NCI-H526 (cell line): ENCODE measurements around the gene ERBB4.
A peak's percentile ranks its signal among the peaks of the same experiment; 100 is the strongest.
"Not testable (repeated sequence)": the region's sequence is repeated elsewhere in the genome, so short reads cannot be mapped to it uniquely, and the experiment has no call there.

Source experiments
- DNase-seq, 2 experiments: peaks; one replicate each; lab custom pipeline; 2025; lab: John Stamatoyannopoulos, UW

Gene ERBB4

DNA sequence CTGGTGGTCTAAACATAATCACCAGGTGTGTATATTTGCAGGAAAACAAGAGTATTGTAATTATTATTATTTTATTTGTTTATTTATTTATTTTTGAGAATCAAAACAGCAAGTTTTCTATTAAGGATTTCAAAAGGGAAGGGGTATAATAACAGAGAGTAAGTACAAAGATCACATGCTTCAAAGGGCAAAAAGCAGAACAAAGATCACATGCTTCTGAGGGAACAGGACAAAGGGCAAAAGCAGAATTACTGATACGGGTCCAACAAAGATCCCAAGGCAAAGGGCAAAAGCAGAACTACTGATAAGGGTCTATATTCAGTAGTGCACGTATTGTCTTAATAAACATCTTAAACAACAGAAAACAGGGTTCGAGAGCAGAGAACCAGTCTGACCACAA lies 528.3 kb downstream of the ERBB4 start:
- DNase-seq: not testable (repeated sequence)

DNA sequence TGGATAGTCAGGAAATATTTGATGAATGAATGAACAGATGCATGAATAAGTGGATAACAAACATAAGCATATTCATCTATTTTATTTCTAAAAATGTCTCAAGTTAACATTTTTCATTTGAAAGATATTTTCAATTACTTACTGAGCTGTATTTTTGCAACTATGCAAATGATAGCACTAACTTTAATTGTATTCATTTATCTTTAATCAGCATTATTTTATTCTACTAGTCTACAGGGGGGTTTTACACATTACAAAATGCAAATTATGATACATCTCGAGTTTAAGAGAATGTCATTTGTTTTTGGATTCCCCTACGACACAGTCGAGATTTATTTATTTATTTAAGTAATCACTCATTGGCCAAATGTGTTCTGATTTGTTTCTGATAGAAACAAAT lies 530.6 kb downstream of the ERBB4 start:
- no peak for DNase-seq

DNA sequence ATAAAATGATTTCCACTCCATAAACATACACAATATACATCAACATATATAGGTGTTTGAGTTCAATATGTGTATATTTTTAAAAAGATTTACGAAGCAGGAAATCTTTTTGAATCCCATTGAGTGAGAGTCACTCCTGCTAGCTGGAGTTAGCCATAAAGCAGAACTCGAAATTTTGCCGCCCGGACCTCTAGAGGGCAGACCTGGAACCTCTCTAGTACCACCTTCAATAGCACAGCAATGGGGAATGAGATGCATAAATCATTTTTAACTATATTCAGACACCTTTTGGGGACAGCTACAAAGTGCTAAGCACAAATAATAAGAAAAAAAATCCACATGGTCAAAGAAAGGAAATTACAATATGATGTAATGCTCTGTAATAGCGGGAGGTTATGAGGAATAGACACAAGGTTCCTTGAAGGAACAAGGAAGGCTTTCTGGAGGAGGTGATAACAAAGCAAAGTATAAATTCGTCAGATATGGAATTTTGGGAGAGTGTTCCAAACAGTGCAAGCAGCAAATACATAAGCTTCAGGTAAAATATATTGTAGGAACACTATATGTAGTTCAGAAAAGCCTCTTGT lies 533.4 kb downstream of the ERBB4 start:
- DNase-seq: peak in 1 of 2 experiments; percentile 70

DNA sequence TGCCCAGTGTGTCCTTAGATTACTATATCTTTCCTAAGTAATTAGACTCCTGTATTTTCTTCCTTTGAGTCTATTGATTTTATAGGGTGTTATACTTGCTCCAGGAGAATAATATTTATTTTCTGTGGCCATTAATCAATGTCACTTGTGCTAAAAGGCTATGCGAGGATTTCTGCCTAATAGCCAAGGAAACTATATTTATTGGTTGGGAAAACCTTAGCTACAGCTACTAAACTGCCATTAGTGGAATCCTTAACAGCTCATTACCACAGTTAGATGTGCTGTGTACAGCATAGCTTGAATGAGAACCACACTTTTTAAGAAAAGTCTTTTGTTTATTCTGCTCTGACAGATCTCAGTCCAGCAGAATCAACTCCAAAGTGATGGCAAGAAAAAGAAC lies 537.3 kb downstream of the ERBB4 start:
- no peak for DNase-seq

DNA sequence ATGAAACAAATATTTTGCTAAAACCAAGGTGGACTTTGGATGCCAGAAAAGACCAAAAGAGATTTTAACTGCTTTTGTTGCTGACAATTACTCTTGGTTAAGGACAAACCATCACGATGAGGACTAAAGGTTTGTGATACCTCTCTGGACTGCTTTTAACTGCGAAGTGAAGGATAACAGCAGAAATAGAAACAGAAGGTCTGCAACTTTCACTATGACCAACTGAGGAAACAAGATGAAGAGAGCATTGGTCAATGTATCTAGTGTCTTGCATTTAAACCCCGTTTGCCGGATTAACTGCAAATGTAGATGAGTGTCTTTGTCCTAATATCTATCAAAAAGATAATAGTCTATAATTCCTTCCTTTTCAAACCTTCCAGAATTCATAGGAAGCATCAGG lies 541.7 kb downstream of the ERBB4 start:
- DNase-seq: no peak

DNA sequence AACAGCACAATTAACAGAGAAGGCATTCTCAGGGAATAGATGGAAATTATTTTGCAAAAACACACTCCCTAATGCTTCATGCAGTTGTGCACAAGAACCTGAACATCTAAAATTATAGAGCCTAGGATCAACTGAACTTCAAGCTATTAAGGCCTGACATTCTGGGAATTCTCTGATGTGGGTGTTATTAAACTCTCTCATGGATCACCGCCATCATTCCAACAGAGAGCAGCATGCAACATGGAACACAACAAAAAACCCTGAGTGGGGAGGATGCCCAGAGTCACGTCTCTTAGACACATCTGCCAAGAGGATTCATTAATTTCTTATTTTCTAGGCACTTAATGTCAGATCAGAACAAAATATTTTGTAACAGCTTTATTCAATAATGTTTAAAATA lies 543.8 kb downstream of the ERBB4 start:
- DNase-seq: no peak

DNA sequence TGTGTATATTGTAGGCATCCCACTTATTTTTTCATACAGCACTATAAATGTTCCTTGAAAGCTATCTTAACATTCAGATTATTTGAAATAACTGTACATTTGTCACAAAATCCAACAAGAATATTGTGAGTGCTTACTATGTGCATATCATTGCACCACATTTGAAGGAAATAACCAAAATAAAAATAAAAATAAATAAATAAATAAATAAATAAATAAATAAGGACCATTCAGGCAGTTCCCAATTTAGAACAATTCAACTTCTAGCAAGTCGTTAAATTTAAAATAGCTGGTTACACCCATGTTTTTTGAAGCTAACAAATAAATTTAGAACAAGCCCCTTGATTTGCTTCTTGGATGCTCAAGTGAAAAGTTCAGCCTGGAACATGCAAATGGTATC lies 548.3 kb downstream of the ERBB4 start:
- no peak for DNase-seq

DNA sequence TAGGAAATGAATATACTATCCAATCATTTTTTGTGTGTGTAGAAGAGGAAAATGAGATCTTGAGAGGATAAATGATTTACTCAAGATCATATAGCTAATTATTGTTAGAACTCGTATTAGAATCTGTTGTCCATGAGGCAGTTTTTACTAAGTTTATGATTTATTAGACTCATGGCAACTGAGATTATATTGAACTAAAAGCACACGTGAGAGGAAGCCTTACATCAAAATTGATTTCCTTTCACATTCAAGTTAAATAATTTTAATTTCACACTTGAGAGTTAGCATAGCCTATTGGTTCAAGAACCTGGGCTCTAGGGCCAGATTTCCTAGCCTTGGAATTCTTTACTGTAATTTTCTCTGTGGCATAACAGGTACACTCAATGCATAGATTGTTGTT lies 552.3 kb downstream of the ERBB4 start:
- DNase-seq: no peak

DNA sequence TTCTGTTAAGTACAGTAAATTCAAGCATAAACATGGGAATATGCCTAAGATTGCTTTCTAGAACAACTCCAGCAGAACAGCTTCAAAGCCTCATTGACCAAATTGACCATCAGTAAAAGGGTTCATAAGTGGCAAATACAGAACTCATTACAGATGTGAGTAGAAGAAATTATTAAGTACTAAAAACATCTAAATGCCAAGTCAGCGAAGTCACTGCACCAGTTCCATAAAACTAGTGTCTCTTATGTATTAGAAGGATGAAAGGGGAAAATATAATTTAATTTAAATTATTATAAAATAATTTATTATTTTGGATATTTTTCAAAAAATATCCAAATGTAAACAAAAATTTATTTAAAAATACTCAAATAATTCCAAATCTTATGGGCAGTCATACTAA lies 553.2 kb downstream of the ERBB4 start:
- no peak for DNase-seq

DNA sequence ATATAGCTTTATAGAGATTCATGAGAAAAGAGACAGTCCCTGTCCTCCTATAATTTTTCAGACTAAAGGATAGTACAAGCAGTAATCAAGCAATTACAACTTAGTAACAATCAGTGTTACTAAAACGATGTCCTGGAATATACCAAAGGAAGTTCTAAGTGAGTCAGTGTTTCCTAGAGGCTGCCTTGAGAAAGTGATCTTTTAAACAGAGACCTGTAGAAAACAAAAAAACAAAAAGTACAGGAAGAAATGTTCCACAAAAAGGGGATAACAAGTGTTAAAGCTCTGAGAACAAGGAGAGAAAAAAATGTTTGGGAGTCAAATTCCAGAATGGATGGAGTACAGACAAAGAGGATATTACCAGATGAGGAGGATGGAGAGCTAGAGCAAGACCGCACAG lies 556.4 kb downstream of the ERBB4 start:
- DNase-seq: no peak

DNA sequence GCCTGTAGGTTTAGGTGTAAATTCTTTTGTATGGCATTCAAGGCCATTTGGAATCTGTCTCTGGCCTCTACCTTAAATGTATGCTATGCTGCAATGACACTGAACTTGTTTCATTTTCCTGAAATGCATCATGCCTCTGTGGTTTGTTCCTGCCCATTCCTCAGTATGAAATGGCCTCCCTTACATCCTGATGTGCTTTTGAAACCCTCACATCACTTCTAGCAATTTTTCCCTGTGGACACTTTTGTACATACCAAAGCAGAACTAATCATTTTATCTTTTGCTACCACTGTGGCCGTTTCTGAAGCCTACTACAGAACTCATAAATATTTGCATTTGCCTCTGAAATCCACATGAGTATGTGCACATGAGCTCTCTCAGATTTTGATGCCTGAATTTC lies 557.2 kb downstream of the ERBB4 start:
- peak in 1 of 2 experiments; percentile 18 for DNase-seq

DNA sequence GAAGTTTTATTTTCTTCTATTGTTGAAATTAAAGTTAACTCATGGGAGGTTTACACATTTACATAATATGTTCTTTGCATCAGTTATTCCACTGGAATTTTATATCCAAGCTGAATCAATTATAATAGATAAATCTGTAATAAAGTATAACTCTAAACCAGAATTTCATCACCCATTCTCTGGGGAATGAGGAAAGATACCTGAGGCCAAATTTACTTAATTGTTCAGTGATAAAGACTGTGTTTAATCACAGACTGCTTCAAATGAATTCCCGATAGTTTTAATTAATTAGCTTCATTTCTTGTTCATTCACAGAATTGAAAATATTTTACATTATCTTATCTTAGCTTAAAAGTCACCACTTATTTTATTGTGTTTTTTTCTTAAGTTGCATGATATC lies 562.5 kb downstream of the ERBB4 start:
- DNase-seq: no peak

DNA sequence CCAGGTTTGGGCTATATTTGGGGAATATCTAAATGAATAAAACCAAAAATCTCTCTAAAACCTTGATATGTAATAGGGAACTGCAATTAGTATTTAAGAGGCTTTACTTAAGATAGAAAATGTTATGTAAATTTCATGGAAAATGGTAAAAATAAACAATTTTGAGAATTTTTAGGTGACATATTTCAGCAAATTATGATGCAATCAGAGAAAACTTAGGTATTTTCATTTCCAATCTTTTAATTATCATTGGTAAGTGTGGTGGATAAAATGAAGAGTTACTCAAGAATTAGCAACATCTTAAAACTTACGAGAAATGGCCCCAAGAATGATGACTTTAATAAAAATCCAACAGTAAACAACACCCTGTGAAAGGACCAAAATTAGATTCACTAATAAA lies 571.4 kb downstream of the ERBB4 start:
- DNase-seq: no peak

DNA sequence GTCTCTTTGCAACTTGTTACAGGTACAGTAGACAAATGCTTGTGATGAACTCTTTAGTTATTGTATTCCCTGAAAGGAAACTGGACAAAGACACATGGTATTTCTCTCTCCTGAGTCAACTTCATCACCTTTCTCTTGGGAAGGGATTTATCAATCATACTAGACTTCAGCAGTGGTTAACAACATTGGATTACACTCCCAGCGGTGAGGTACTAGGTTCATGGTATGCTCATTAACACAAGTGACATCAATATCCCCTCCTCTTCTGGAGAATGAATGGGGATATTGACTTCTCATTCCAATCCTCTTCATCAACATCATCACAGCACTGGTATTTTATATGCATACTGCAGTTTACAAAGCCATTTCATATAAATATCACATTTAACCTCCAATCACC lies 574.6 kb downstream of the ERBB4 start:
- DNase-seq: no peak

DNA sequence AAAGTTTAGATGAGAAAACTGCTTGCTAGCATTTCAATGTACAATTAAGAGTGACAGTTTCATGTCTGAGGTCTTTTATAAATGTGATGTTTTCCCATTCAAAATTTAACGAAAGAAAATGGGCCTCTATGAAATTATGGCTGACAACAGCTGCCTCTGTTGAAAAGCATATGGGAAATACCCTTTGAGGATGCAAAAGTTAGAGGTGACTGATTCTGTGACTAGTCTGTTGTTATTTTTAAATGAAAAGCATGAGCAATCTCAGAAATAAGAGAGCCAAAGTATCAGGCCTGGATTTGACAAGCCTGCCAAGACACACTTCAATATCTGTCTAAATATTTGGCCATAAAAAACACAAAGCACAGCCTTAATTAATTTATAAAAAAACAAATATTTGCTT lies 580.8 kb downstream of the ERBB4 start:
- no peak for DNase-seq

DNA sequence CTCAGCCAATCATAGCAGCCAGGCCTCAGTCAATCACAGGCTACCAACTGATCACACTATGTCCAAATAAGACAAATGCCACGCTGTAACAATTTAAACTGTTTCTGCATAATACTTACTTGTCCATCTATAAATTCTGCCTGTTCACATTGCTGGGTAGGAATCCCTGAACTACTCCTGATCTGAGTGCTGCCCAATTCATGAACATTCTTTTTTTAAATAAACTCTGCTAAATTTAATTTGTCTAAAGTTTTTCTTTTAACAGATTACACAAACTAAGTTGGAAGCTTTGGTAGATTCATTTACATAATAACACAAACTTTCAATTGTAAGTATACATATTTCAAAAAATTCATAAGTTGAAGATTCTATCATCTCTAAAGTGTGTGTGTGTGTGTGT lies 583.0 kb downstream of the ERBB4 start:
- DNase-seq: no peak

DNA sequence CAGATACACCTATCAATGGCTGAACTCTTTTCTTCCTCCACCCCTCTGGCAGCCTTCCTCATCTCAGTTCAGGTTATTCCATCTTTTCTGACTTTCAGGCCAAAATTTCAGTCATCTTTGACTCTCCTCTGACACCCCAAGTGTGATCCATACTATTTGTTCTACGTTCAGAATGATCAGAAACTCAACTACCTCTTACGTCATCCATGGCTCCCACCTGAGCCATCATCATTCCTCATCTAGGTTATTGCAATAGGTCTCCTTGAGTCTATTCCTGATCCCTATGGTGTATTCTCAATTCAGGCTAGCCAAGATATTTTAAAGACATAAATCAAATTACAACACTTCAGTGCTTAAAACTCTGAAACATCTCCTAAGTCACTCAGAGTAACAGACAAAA lies 589.7 kb downstream of the ERBB4 start:
- DNase-seq: no peak

DNA sequence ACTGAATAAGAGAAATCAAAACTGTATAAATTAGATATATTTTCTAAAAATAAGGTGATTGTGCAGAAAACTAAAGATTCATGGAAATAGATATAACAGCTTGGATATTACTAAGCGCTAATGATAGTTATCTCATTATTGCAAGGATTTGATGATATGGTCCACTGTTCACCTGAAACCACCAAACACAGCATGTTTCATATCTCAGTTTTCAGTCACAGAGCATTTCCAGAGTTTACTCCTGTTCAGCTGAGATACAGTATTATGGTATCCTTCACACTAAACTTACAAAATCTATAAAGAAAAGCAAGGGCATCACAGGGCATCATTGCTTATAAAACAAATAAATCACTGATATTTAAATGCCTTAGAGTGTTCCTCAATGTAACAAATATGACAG lies 591.6 kb downstream of the ERBB4 start:
- DNase-seq: no peak

DNA sequence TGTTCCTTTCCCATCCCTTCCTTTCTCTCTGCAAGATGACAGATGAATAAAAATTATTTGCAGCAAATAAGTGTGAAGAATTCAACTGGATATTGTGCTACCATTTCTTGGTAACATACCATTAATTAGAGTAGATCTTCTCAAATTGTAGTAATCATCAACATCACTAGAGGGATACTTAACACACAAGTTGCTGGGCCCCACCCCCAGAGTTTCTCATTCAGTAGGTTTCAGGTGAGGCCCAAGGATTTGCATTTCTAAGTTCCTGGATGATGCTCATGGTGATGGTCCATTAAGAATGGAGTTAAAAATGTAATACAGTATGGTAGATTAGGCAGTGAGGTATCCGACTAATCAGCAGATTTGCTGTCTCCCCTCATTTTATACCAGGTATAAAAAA lies 594.0 kb downstream of the ERBB4 start:
- peak in 1 of 2 experiments; percentile 38 for DNase-seq

DNA sequence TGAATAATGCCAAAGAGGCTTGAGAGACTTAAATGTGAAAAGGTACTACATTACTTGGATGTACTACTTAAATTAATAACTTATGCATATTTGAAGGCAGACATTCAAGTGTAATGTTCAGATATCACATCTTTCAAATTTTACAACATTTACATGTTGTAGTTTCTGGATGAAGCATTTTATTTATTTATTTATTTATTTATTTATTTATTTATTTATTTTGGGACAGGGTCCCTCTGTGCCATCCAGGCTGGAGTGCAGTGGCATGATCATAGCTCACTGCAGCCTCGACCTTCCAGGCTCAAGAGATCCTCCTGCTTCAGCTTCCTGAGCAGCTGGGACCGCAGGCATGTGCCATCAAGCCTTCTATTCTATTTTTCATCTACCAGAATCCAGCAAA lies 596.4 kb downstream of the ERBB4 start:
- DNase-seq: no peak

DNA sequence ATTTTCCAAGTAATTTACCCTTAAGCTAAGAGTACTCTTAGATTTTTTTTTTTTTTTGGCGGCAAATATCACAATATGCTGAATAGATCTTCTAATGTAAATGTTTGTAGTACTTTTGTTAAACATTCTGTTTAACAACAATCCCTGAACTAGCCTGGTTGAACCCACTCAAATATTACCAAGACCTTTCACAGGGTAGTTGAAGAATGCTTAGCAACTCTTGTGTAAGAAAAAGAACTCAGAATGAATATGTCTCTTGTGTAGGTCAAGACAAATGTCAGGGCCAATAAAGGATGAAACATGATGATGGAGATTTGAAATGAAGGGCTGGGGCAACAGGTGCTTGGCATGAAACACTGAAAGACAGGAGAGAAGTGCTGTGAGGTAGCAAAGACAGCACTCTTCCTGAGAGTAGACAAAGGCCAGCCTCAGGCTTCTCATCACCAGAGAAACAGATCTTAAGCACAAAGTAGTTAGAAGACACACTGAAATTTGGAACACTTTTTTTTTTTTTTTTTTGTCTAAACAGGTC lies 597.3 kb downstream of the ERBB4 start:
- DNase-seq: no peak

DNA sequence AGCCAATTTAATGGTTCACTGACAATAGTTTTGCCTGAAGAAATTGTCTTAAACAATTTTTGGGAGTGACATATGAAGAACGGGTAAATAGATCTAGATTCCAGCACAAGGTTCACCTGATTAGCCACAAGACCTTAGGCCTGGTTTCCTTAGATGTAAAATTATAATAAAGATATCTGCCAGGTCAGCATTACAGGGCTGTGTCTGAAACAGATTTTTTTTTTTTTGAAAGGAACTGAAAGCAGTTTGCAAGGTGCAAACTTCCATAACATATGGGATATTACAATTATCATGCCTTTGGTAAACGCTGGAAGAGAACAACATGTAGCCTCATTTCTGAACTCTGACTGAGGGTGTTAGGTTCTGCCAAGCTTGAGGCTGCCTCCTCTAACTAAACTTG lies 599.4 kb downstream of the ERBB4 start:
- DNase-seq: no peak

DNA sequence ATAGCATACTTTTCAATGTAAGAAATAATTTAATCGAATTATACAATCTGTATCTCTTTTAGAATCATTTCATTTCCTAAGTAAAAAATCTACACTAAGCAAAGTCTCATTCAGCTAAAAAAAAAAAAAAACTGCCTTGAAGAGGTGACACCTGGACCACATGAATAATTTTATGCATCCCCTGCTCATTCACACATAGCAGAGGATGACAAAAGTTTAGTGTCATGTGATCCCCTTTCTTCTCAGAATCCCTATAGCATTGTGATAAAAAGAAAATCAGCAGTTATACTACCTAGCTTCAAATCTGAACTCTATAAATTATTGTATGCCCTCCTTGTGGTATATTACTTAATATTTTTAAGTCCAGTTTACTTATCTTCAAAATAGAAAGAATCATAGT lies 603.8 kb downstream of the ERBB4 start:
- DNase-seq: no peak

DNA sequence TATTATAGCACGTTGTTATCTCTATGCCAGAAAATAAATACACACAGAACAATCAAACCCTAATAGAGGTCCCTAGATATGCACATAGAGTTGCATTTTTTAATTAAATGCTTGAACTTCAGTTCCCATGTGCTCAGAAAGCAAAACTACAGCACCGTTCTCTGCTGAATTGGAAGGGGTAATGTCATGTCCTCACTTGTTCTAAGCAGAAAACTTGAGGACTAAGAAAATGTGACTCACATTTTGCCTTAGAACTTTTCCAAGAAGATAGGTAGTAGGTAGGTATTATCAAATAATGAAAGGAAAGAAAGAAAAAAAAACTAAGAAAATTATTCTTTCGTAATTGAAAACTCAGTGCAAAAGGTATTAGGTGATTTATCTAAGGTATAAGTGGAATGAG lies 607.3 kb downstream of the ERBB4 start:
- no peak for DNase-seq

DNA sequence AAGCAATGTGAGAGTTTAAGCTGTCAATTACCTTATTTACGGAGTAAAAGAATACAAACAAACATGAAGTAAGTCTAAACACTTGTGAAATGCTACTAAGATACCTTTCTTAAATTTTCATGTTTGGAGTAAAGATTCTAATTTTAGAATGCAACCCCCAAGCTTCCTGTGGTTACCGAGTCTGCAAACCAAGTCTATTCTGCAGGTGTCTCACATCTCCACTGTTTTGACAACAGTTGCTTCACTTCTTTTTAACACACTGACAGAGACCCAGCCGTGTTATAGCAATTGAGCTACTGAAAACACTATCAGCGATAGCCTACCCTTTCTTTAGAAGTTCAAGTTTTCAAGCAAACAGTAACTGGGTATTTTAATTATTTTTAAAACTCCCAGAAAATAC lies 608.3 kb downstream of the ERBB4 start:
- DNase-seq: peak in 1 of 2 experiments; percentile 12
